GM23338 (cell line): ENCODE data around the gene FMN2.

Experiments used
- EZH2 ChIP-seq: fragments of 200-600 bp; sonication (generic); IDR thresholded peaks from one replicate; pipeline ENCODE4 v1.8.0; 2017; ENCODE audit warnings: antibody characterized with exemption, mild to moderate bottlenecking, low read depth; ENCODE audit not compliant: unreplicated experiment
- EZH2phosphoT487 ChIP-seq: fragments of 200-600 bp; sonication (generic); IDR thresholded peaks from one replicate; pipeline ENCODE4 v1.8.1; 2018; ENCODE audit warnings: antibody characterized with exemption; ENCODE audit not compliant: unreplicated experiment
- NANOG ChIP-seq: IDR thresholded peaks from 2 replicates; pipeline ENCODE4 v1.6.1; 2016; ENCODE audit warnings: antibody characterized with exemption, borderline replicate concordance
- POLR2AphosphoS5 ChIP-seq: IDR thresholded peaks from 2 replicates; pipeline ENCODE4 v1.6.1; 2016; ENCODE audit warnings: antibody characterized with exemption, low read depth
- TF ChIP-seq, protein P1 (sequence below), 2 experiments: fragments of 200-600 bp in 1 of 2; sonication (generic) in 1 of 2; conservative IDR thresholded peaks; 2 replicates each; pipeline versions ENCODE4 v1.5.1 to v1.6.1; 2016 to 2017; ENCODE audit warnings: antibody characterized with exemption in 2 of 2, low read depth in 2 of 2, mild to moderate bottlenecking in 2 of 2, moderate library complexity in 1 of 2

DNA sequence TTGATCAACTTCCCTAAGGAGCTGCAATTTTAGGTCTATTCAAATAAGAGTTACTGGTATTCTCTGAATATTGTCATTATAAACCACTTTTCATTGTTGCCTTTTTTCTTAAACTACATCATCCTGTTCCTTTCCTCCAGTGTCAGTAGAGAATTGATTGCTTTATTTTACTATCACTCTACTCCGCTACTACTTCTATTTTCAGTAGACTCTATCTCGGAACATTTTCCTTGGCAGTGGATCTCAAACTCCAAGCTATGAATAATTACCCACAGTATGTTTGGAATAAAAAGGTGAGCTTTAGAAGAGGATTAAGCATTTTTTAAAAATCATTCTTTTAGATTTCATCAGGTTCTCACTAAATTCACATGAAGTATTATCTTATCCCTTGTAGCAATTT is 295.4 kb downstream of the FMN2 start:
- TF ChIP-seq, protein P1, sequence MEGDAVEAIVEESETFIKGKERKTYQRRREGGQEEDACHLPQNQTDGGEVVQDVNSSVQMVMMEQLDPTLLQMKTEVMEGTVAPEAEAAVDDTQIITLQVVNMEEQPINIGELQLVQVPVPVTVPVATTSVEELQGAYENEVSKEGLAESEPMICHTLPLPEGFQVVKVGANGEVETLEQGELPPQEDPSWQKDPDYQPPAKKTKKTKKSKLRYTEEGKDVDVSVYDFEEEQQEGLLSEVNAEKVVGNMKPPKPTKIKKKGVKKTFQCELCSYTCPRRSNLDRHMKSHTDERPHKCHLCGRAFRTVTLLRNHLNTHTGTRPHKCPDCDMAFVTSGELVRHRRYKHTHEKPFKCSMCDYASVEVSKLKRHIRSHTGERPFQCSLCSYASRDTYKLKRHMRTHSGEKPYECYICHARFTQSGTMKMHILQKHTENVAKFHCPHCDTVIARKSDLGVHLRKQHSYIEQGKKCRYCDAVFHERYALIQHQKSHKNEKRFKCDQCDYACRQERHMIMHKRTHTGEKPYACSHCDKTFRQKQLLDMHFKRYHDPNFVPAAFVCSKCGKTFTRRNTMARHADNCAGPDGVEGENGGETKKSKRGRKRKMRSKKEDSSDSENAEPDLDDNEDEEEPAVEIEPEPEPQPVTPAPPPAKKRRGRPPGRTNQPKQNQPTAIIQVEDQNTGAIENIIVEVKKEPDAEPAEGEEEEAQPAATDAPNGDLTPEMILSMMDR (conservative IDR thresholded peaks at IDR 0.05; ENCODE audit: low read depth in 2 of 2): no peak
- no peak for TF ChIP-seq NANOG
- TF ChIP-seq EZH2: no peak
- no peak for TF ChIP-seq EZH2phosphoT487
- no peak for TF ChIP-seq POLR2AphosphoS5
